Esophagus muscularis mucosa (tissue), 4 donors: Measurements from ENCODE around the gene ADD2. TPM values are rescaled to one million over a fixed set of nuclear protein-coding genes. Genes with fewer than 3 reads are reported as not detected.

Source experiments
- DNase-seq: peaks from one replicate; pipeline ENCODE4 v3.0.0-alpha.2; 2017; ENCODE audit errors: extremely low spot score
- H3K27ac ChIP-seq, 4 donors: fragments of 200-600 bp; sonication (generic); replicated peaks in 1 of 4; 1 replicate in 3 of 4; 2 replicates in 1 of 4; pipeline ENCODE4 v1.5.1; 2016 to 2019; ENCODE audit warnings: mild to moderate bottlenecking in 1 of 4
- H3K27me3 ChIP-seq, 4 donors: fragments of 200-600 bp; sonication (generic); one replicate each; pipeline versions ENCODE4 v1.5.1 to v1.6.0; 2016 to 2019
- H3K36me3 ChIP-seq, 4 donors: fragments of 200-600 bp; sonication (generic); one replicate each; pipeline ENCODE4 v1.5.1; 2016 to 2019
- H3K4me1 ChIP-seq, 4 donors: fragments of 200-600 bp; sonication (generic); one replicate each; pipeline ENCODE4 v1.5.1; 2016 to 2019
- H3K4me3 ChIP-seq, 4 donors: fragments of 200-600 bp; sonication (generic); 1 replicate in 2 of 4; 2 replicates in 2 of 4; pipeline ENCODE4 v1.5.1; 2016 to 2019; ENCODE audit warnings: mild to moderate bottlenecking in 4 of 4, moderate library complexity in 1 of 4
- H3K9me3 ChIP-seq, 4 donors: fragments of 200-600 bp; sonication (generic); 1 replicate in 3 of 4; 2 replicates in 1 of 4; pipeline ENCODE4 v1.5.1; 2016 to 2019
- EP300 ChIP-seq: sonication (generic); formaldehyde crosslinking; IDR thresholded peaks from one replicate; pipeline ENCODE4 v1.6.1; 2017; ENCODE audit warnings: antibody characterized with exemption
- POLR2A ChIP-seq: fragments of 450-650 bp; IDR thresholded peaks from one replicate; pipeline ENCODE4 v1.6.1; 2017; ENCODE audit warnings: antibody characterized with exemption, moderate library complexity, mild to moderate bottlenecking, low read depth
- POLR2AphosphoS5 ChIP-seq, 2 donors: sonication (generic); formaldehyde crosslinking; IDR thresholded peaks; one replicate each; pipeline ENCODE4 v1.6.1; 2017; ENCODE audit warnings: antibody characterized with exemption in 2 of 2
- WGBS: methylation state at CpG from one replicate; pipeline ENCODE4 v1.1.5; 2018; 5-methylcytosine and 5-hydroxymethylcytosine counted together
- intact Hi-C: fragments of 100-400 bp; cut with DNase I; formaldehyde crosslinking; loops from one replicate; pipeline ENCODE4 v1.15.1; 2023
- total RNA-seq, 4 donors: library from RNA; depleted of rRNA; stranded (reverse); fragments of >200 nt; gene quantifications; one replicate each; pipeline versions ENCODE4 v1.1.0 to v1.2.1, GENCODE V29; 2016
- TF ChIP-seq, protein P1 (sequence below), 3 experiments: fragments of 200-600 bp in 2 of 3; fragments of 450-650 bp in 1 of 3; sonication (generic) in 2 of 3; IDR thresholded peaks; one replicate each; pipeline ENCODE4 v1.5.1; 2017 to 2019; ENCODE audit warnings: antibody characterized with exemption in 3 of 3, mild to moderate bottlenecking in 2 of 3, moderate library complexity in 1 of 3

ADD2 gene
- total RNA-seq, 4 donors from 2014 or later: 2.5 to 8.6 (median 5.0) TPM

DNA sequence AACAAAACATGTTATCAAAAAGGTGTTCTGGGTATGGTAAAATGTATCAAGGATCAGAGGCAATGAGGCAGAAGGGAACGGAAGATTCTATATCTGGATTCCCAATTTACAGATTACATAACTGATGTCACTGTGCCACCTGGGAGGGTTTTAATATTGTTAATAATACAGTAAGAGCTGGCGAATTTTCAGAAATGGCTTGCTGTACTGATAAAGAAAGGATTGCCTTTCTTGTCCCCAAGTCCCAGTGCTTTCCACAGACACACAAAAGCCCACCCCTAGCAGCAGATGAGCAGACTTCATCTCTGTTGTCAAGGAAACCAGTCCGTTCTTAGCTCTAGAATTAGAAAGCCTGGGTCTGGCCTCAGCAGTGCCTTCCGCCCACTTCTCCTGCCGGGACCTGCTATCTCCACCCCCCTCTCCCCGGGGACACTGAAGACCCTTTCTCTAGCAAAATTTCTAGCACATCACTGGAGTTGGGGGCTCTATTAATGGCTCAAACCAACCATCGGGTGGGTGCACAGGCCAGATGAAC, 34.3 kb downstream of the ADD2 start:
- no peak overlapping the region for H3K4me3 ChIP-seq
- H3K27ac ChIP-seq: no peak overlapping the region
- peaks cover 0 to 25% (median 0%) of the 10 kb centered on the region in 4 donors for H3K27me3 ChIP-seq
- WGBS: 41% methylated on average over 7 of the region's 7 CpGs
- TF ChIP-seq POLR2AphosphoS5 (IDR thresholded peaks at IDR 0.05) (no peak), EP300 (no peak), POLR2A (no peak)
- TF ChIP-seq, protein P1, sequence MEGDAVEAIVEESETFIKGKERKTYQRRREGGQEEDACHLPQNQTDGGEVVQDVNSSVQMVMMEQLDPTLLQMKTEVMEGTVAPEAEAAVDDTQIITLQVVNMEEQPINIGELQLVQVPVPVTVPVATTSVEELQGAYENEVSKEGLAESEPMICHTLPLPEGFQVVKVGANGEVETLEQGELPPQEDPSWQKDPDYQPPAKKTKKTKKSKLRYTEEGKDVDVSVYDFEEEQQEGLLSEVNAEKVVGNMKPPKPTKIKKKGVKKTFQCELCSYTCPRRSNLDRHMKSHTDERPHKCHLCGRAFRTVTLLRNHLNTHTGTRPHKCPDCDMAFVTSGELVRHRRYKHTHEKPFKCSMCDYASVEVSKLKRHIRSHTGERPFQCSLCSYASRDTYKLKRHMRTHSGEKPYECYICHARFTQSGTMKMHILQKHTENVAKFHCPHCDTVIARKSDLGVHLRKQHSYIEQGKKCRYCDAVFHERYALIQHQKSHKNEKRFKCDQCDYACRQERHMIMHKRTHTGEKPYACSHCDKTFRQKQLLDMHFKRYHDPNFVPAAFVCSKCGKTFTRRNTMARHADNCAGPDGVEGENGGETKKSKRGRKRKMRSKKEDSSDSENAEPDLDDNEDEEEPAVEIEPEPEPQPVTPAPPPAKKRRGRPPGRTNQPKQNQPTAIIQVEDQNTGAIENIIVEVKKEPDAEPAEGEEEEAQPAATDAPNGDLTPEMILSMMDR (IDR thresholded peaks at IDR 0.05): no peak
- no peaks in the 10 kb centered on the region for H3K9me3 ChIP-seq
- no peaks in the 10 kb centered on the region for H3K4me1 ChIP-seq
- DNase-seq: no peak
- no peaks in the 10 kb centered on the region for H3K36me3 ChIP-seq
- intact Hi-C loops: no loop called here

DNA sequence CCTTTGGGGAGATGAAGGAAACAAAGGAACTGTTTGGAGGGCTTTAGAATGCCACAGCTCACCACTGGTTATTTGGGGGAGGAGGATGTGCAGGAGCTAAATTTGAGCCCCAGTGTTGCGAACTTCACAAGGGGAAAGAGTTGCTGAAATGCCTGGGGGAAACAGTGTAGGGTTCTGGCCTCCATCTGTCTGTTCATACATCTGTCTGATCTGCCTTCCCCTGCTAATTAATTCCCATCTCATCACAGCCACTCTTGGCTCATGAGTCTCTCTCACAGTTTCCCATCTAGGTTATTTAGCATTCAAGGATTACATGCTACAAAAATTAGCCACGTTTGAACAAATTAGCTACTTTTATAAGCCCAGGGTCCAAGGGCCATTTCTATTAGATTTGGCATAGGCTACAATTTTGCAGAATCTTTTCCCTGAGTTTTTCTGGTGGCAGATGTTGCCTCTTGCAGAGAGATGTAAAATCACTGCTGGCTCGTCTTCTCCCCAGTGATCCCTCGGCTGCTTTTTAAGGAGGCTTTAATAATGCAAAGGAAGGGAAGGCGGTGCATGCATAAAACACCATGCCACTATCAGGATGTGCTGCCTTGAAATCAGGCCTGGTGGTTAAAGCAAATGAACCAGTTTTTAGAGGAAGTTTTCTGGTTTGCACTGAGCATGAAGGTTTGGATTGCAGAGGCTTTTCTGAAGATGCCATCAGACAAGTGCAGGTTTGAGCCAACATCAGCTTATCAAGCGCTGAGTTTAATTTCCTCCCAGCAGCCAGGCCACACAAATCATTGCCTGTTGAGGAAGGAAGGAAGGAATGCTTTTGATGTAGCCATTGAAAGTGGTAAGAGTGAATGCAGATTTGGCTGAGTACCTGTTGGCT, 35.0 kb downstream of the ADD2 start:
- Histone ChIP-seq H3K27me3 (peaks cover 0 to 25% (median 0%) of the 10 kb centered on the region in 4 donors), H3K9me3 (no peaks in the 10 kb centered on the region), H3K4me1 (no peaks in the 10 kb centered on the region), H3K4me3 (no peak overlapping the region), H3K27ac (no peak overlapping the region), H3K36me3 (no peaks in the 10 kb centered on the region)
- TF ChIP-seq POLR2A: no peak
- no peak for TF ChIP-seq POLR2AphosphoS5 (IDR thresholded peaks at IDR 0.05)
- TF ChIP-seq EP300: no peak
- TF ChIP-seq, protein P1 (IDR thresholded peaks at IDR 0.05): no peak
- WGBS: 62% methylated on average over 6 of the region's 6 CpGs
- intact Hi-C loops: no loop called here
- no peak for DNase-seq

DNA sequence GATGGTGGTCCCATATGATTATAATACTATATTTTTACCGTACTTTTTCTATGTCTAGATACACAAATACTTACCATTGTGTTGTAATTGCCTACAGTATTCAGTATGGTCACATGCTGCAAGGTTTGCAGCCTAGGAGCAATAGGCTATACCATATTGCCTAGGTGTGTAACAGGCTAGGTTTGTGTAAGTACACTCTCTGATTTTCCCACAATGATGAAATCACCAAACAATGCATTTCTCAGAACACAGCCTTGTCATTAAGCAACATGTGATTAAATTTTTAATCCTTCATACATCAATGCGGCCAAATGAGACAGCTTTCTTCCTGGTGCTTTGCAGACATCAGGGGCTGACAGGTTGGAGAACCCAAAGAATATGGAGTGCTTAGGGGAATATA, 37.3 kb downstream of the ADD2 start:
- WGBS: 90% methylated on average over 2 of the region's 2 CpGs
- intact Hi-C loops: no loop called here
- Histone ChIP-seq H3K27me3 (peaks cover 0 to 24% (median 0%) of the 10 kb centered on the region in 4 donors), H3K9me3 (no peaks in the 10 kb centered on the region), H3K4me3 (no peak overlapping the region), H3K4me1 (no peaks in the 10 kb centered on the region), H3K27ac (no peak overlapping the region), H3K36me3 (no peaks in the 10 kb centered on the region)
- TF ChIP-seq POLR2A: no peak
- no peak for TF ChIP-seq POLR2AphosphoS5 (IDR thresholded peaks at IDR 0.05)
- TF ChIP-seq, protein P1 (IDR thresholded peaks at IDR 0.05): no peak
- TF ChIP-seq EP300: no peak
- no peak for DNase-seq

DNA sequence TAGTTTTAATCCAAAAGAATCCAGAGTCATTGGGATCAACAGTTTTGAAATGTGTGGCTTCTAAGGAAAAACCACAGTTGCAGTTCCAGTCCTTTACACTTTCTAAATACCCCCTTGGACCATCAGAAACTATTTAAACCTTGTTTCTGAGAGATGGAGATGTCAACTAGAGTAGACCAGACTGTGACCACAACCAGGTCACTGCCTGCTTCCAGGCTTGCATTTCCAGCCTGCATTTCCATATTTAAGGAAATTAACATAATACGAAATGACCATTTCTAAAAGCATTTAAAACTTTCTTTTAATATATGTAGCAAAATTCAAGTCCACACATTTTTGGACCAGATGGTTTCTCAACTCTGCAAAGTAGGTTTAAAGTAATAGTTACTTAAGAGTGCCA, 38.4 kb downstream of the ADD2 start:
- H3K36me3 ChIP-seq: no peaks in the 10 kb centered on the region
- H3K4me3 ChIP-seq: no peak overlapping the region
- TF ChIP-seq, protein P1 (IDR thresholded peaks at IDR 0.05): no peak
- TF ChIP-seq POLR2AphosphoS5 (IDR thresholded peaks at IDR 0.05): no peak
- no peak for TF ChIP-seq POLR2A
- TF ChIP-seq EP300: no peak
- peaks cover 0 to 17% (median 0%) of the 10 kb centered on the region in 4 donors for H3K27me3 ChIP-seq
- H3K4me1 ChIP-seq: no peaks in the 10 kb centered on the region
- intact Hi-C loops: no loop called here
- no peaks in the 10 kb centered on the region for H3K9me3 ChIP-seq
- 100% methylated on average over 1 of the region's 1 CpG for WGBS
- no peak for DNase-seq
- no peak overlapping the region for H3K27ac ChIP-seq
